ENCODE measurements around the gene RNF123.

DNA sequence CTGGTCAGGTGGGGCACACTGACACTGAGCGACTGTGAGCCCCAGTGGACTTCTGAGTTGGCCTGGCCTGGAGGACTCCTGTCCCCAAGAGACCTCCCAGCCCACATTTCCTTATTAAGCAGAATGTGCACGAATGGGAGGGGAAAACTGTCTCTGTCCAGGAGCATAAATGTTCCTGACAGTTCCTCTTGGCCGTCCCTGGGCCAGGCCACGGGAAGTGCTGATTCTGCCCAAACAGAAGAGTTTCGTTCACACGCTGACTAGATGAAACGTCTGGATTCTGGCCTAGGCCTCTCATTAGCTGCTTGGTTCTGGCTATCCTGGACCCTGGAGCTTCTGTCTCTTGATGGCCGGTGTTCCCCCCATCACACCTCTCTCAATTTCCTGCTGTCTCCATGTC is 44.7 kb upstream of the RNF123 start:
- TF ChIP-seq, protein P1, sequence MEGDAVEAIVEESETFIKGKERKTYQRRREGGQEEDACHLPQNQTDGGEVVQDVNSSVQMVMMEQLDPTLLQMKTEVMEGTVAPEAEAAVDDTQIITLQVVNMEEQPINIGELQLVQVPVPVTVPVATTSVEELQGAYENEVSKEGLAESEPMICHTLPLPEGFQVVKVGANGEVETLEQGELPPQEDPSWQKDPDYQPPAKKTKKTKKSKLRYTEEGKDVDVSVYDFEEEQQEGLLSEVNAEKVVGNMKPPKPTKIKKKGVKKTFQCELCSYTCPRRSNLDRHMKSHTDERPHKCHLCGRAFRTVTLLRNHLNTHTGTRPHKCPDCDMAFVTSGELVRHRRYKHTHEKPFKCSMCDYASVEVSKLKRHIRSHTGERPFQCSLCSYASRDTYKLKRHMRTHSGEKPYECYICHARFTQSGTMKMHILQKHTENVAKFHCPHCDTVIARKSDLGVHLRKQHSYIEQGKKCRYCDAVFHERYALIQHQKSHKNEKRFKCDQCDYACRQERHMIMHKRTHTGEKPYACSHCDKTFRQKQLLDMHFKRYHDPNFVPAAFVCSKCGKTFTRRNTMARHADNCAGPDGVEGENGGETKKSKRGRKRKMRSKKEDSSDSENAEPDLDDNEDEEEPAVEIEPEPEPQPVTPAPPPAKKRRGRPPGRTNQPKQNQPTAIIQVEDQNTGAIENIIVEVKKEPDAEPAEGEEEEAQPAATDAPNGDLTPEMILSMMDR (IDR thresholded peaks at IDR 0.05; ENCODE audit: poor library complexity) = no peak
- no peak for TF ChIP-seq EZH2phosphoT487 (IDR thresholded peaks at IDR 0.05; ENCODE audit: low read depth, severe bottlenecking, unreplicated experiment)
